Stimulated activated CD8-positive, alpha-beta memory T cell treated with anti-CD3 and anti-CD28 coated beads, Interleukin-15, amount 100 ng/mL, for 48 hours (primary cell): ENCODE results near the gene MOGAT2.
A peak's percentile ranks its signal among the peaks of the same experiment; 100 is the strongest.
"Not testable (repeated sequence)": the region's sequence is repeated elsewhere in the genome, so short reads cannot be mapped to it uniquely, and the experiment has no call there.

Source experiments
- DNase-seq, 2 donors: peaks; one replicate each; pipeline ENCODE4 v3.0.0-alpha.2; 2020; ENCODE audit warnings: low read depth in 2 of 2

MOGAT2 gene

GRCh38 chr11:75717608-75718418 lies at the start of gene MOGAT2:
MOGAT2 (plus strand) TSS chr11:75717838; CDS start chr11:75717889, 51 bp downstream.
- no peak for DNase-seq

GRCh38 chr11:75668451-75669297 lies 49.0 kb upstream of the MOGAT2 start, which contains the start of gene MAP6:
MAP6 (minus strand) TSS chr11:75669038; CDS start chr11:75668369, 669 bp downstream.
- no peak for DNase-seq

- peak; percentile 41 to 44 for DNase-seq
These were observed 43.6 kb upstream of the MOGAT2 start for GRCh38 chr11:75673977-75674582.

GRCh38 chr11:75677275-75677674 lies 40.4 kb upstream of the MOGAT2 start:
- DNase-seq = no peak

- DNase-seq = no peak
These were observed 39.7 kb upstream of the MOGAT2 start for GRCh38 chr11:75677909-75678308.

- no peak for DNase-seq
These were observed 38.9 kb upstream of the MOGAT2 start for GRCh38 chr11:75678620-75679259.

- DNase-seq = no peak
These were observed 38.1 kb upstream of the MOGAT2 start for GRCh38 chr11:75679566-75679965.

- DNase-seq = not testable (repeated sequence)
These were observed 33.8 kb upstream of the MOGAT2 start for GRCh38 chr11:75683856-75684255.

GRCh38 chr11:75689863-75690609 lies 27.6 kb upstream of the MOGAT2 start:
- DNase-seq = no peak

- DNase-seq = no peak
These were observed 25.8 kb upstream of the MOGAT2 start for GRCh38 chr11:75691804-75692203.

GRCh38 chr11:75697906-75698581 lies 19.6 kb upstream of the MOGAT2 start:
- DNase-seq = no peak

GRCh38 chr11:75700940-75701339 lies 16.7 kb upstream of the MOGAT2 start:
- DNase-seq = no peak

- no peak for DNase-seq
These were observed 13.9 kb upstream of the MOGAT2 start for GRCh38 chr11:75703695-75704237.

GRCh38 chr11:75705541-75705940 lies 12.1 kb upstream of the MOGAT2 start:
- no peak for DNase-seq

- peak; percentile 40 to 50 for DNase-seq
These were observed 11.3 kb upstream of the MOGAT2 start for GRCh38 chr11:75706260-75706729.

GRCh38 chr11:75714211-75714610 lies 3.4 kb upstream of the MOGAT2 start:
- DNase-seq = no peak

- DNase-seq = no peak
These were observed 1.9 kb upstream of the MOGAT2 start for GRCh38 chr11:75715688-75716087.

GRCh38 chr11:75716659-75717058 lies 979 bp upstream of the MOGAT2 start:
- DNase-seq = no peak

- DNase-seq = no peak
These were observed 1.0 kb downstream of the MOGAT2 start for GRCh38 chr11:75718419-75719339.
